ENCODE measurements around the gene AUP1. TPM values are rescaled to one million over a fixed set of nuclear protein-coding genes. Genes with fewer than 3 reads are reported as not detected.

AUP1 gene
- polyA plus RNA-seq, 3 donors: 130 to 385 (median 149) TPM

GRCh38 chr2:74548900-74549826 is 19.7 kb upstream of the AUP1 start:
- Histone ChIP-seq H3K4me1 (ENCODE audit: control insufficient read depth in 1 of 2, insufficient read depth in 2 of 2, low read length in 2 of 2) (peaks cover 24 to 35% of the 10 kb centered on the region in 2 donors), H3K9me3 (replicated peaks in 1 of 2; ENCODE audit: control insufficient read depth in 1 of 2, insufficient read depth in 1 of 2, low read length in 2 of 2) (no peaks in the 10 kb centered on the region), H3K27me3 (ENCODE audit: control insufficient read depth in 2 of 2, insufficient read depth in 2 of 2, low read length in 2 of 2) (no peaks in the 10 kb centered on the region), H4K20me1 (ENCODE audit: insufficient read depth, low read length) (no peaks in the 10 kb centered on the region), H2AFZ (ENCODE audit: insufficient read depth, low read depth, low read length, poor library complexity, severe bottlenecking) (peak overlapping the region; percentile 96), H3K27ac (ENCODE audit: low read depth in 1 of 2, low read length in 2 of 2) (peak overlapping the region; percentile 13 to 18), H3K4me3 (replicated peaks in 1 of 3; ENCODE audit: low read depth in 2 of 3, low read length in 3 of 3) (peak overlapping the region; percentile 68 to 86 (median 71)), H3K79me2 (ENCODE audit: insufficient read depth, low read length) (peaks cover 33% of the 10 kb centered on the region), H3K36me3 (replicated peaks in 1 of 2; ENCODE audit: control insufficient read depth in 1 of 2, insufficient read depth in 2 of 2, low read length in 2 of 2) (no peaks in the 10 kb centered on the region), H3K9ac (ENCODE audit: insufficient read depth, low read length, poor library complexity, severe bottlenecking) (peak overlapping the region; percentile 62), H3K4me2 (replicated peaks; ENCODE audit: extremely low read depth, low read length, poor library complexity, severe bottlenecking) (peak overlapping the region; percentile 100)
- Mint-ChIP-seq H3K27ac (peak overlapping the region in 1 of 7 donors; percentile 24), H3K4me1 (peaks cover 37% of the 10 kb centered on the region), H3K36me3 (peaks cover 17 to 22% of the 10 kb centered on the region in 2 donors), H3K27me3 (ENCODE audit: low read depth in 3 of 3) (peaks cover 5 to 7% (median 6%) of the 10 kb centered on the region in 3 donors), H3K9me3 (no peaks in the 10 kb centered on the region), H3K4me3 (peak overlapping the region; percentile 82 to 86)
- peak in 1 of 3 donors; percentile 22 for DNase-seq
- intact Hi-C loops (cut with micrococcal nuclease): loop anchor here in 1 of 2 donors (10.0 kb wide), 1 partner anchor 154 kb away; no protein-coding TSS in a partner anchor
- no peak for TF ChIP-seq CTCF (IDR thresholded peaks at IDR 0.05)
- under 1% methylated on average over 85 of the region's 85 CpGs for WGBS (ENCODE audit: insufficient coverage)

GRCh38 chr2:74548285-74548899 is 18.9 kb upstream of the AUP1 start:
- H3K4me1 ChIP-seq (ENCODE audit: control insufficient read depth in 1 of 2, insufficient read depth in 2 of 2, low read length in 2 of 2): peaks cover 19 to 28% of the 10 kb centered on the region in 2 donors
- peak overlapping the region; percentile 100 for H3K4me2 ChIP-seq (replicated peaks; ENCODE audit: extremely low read depth, low read length, poor library complexity, severe bottlenecking)
- no peaks in the 10 kb centered on the region for H4K20me1 ChIP-seq (ENCODE audit: insufficient read depth, low read length)
- peaks cover 17 to 22% of the 10 kb centered on the region in 2 donors for H3K36me3 Mint-ChIP-seq
- no peak overlapping the region for H3K27ac ChIP-seq (ENCODE audit: low read depth in 1 of 2, low read length in 2 of 2)
- H3K9ac ChIP-seq (ENCODE audit: insufficient read depth, low read length, poor library complexity, severe bottlenecking): peak overlapping the region; percentile 62
- H3K4me3 Mint-ChIP-seq: peak overlapping the region; percentile 75 to 85
- H2AFZ ChIP-seq (ENCODE audit: insufficient read depth, low read depth, low read length, poor library complexity, severe bottlenecking): peak overlapping the region; percentile 96
- H3K27me3 Mint-ChIP-seq (ENCODE audit: low read depth in 3 of 3): peaks cover 5 to 7% (median 6%) of the 10 kb centered on the region in 3 donors
- 33% methylated on average over 26 of the region's 26 CpGs for WGBS (ENCODE audit: insufficient coverage)
- peak overlapping the region in 1 of 7 donors; percentile 34 for H3K27ac Mint-ChIP-seq
- H3K27me3 ChIP-seq (ENCODE audit: control insufficient read depth in 2 of 2, insufficient read depth in 2 of 2, low read length in 2 of 2): no peaks in the 10 kb centered on the region
- peaks cover 32% of the 10 kb centered on the region for H3K4me1 Mint-ChIP-seq
- no peak for TF ChIP-seq CTCF (IDR thresholded peaks at IDR 0.05)
- peak overlapping the region; percentile 10 to 86 (median 68) for H3K4me3 ChIP-seq (replicated peaks in 1 of 3; ENCODE audit: low read depth in 2 of 3, low read length in 3 of 3)
- peaks cover 25% of the 10 kb centered on the region for H3K79me2 ChIP-seq (ENCODE audit: insufficient read depth, low read length)
- no peaks in the 10 kb centered on the region for H3K36me3 ChIP-seq (replicated peaks in 1 of 2; ENCODE audit: control insufficient read depth in 1 of 2, insufficient read depth in 2 of 2, low read length in 2 of 2)
- intact Hi-C loops (cut with micrococcal nuclease): loop anchor here in 1 of 2 donors (10.0 kb wide), 1 partner anchor 154 kb away; no protein-coding TSS in a partner anchor
- no peaks in the 10 kb centered on the region for H3K9me3 ChIP-seq (replicated peaks in 1 of 2; ENCODE audit: control insufficient read depth in 1 of 2, insufficient read depth in 1 of 2, low read length in 2 of 2)
- DNase-seq: no peak
- no peaks in the 10 kb centered on the region for H3K9me3 Mint-ChIP-seq
